ENCODE data around the gene HEXIM2.

HEXIM2 gene

GRCh38 chr17:45161288-45162024 lies at the start of gene HEXIM2:
Gene HEXIM2, plus strand, starts transcription at chr17:45161875. Its CDS starts 919 bp downstream, at chr17:45162794.
- Histone ChIP-seq H3K4me2 (ENCODE audit: low read depth, low read length, poor library complexity, severe bottlenecking) (peak within 1 kb of the TSS; percentile 91), H2AFZ (ENCODE audit: low read depth, low read length, severe bottlenecking) (peak within 1 kb of the TSS; percentile 37), H3K9me2 (replicated peaks; ENCODE audit: insufficient read depth, low read length) (no peaks in the 10 kb centered on the region), H3K27me3 (ENCODE audit: low read length) (no peaks in the 10 kb centered on the region), H3K27ac (ENCODE audit: low read depth, low read length) (peak within 1 kb of the TSS; percentile 74), H4K20me1 (ENCODE audit: low read depth, low read length) (no peaks in the 10 kb centered on the region), H3K9ac (ENCODE audit: low read length) (peak within 1 kb of the TSS; percentile 96), H3K36me3 (ENCODE audit: low read length) (no peaks in the 10 kb centered on the region), H3K4me3 (ENCODE audit: insufficient read depth, low read length, poor library complexity, severe bottlenecking) (peak within 1 kb of the TSS; percentile 82), H3F3A (ENCODE audit: insufficient read depth) (peaks cover 14% of the 10 kb centered on the region), H3K9me3 (ENCODE audit: insufficient read depth, low read length) (no peaks in the 10 kb centered on the region), H3K79me2 (ENCODE audit: insufficient read depth, low read length) (peaks cover 16% of the 10 kb centered on the region)
- TF ChIP-seq EZH2phosphoT487 (conservative IDR thresholded peaks at IDR 0.05; ENCODE audit: low read length) (no peak), CTCF (IDR thresholded peaks at IDR 0.05; ENCODE audit: insufficient read depth, low read length, poor library complexity, severe bottlenecking) (no peak)

- H2AFZ ChIP-seq (ENCODE audit: low read depth, low read length, severe bottlenecking) = no peak overlapping the region
- no peaks in the 10 kb centered on the region for H3K36me3 ChIP-seq (ENCODE audit: low read length)
- no peak for TF ChIP-seq EZH2phosphoT487 (conservative IDR thresholded peaks at IDR 0.05; ENCODE audit: low read length)
- no peak for TF ChIP-seq CTCF (IDR thresholded peaks at IDR 0.05; ENCODE audit: insufficient read depth, low read length, poor library complexity, severe bottlenecking)
- H3K9me3 ChIP-seq (ENCODE audit: insufficient read depth, low read length) = no peaks in the 10 kb centered on the region
- H3K4me3 ChIP-seq (ENCODE audit: insufficient read depth, low read length, poor library complexity, severe bottlenecking) = no peak overlapping the region
- no peak overlapping the region for H3K27ac ChIP-seq (ENCODE audit: low read depth, low read length)
- H3K9me2 ChIP-seq (replicated peaks; ENCODE audit: insufficient read depth, low read length) = no peaks in the 10 kb centered on the region
- no peaks in the 10 kb centered on the region for H3K79me2 ChIP-seq (ENCODE audit: insufficient read depth, low read length)
- H4K20me1 ChIP-seq (ENCODE audit: low read depth, low read length) = no peaks in the 10 kb centered on the region
- H3K27me3 ChIP-seq (ENCODE audit: low read length) = no peaks in the 10 kb centered on the region
- H3F3A ChIP-seq (ENCODE audit: insufficient read depth) = no peaks in the 10 kb centered on the region
- H3K9ac ChIP-seq (ENCODE audit: low read length) = no peak overlapping the region
- H3K4me2 ChIP-seq (ENCODE audit: low read depth, low read length, poor library complexity, severe bottlenecking) = no peak overlapping the region
Measured at GRCh38 chr17:45112559-45113423, 48.9 kb upstream of the HEXIM2 start.

GRCh38 chr17:45113424-45113754 lies 48.3 kb upstream of the HEXIM2 start:
- TF ChIP-seq CTCF (IDR thresholded peaks at IDR 0.05; ENCODE audit: insufficient read depth, low read length, poor library complexity, severe bottlenecking) = no peak
- no peak for TF ChIP-seq EZH2phosphoT487 (conservative IDR thresholded peaks at IDR 0.05; ENCODE audit: low read length)

More at GRCh38 chr17:45113424-45113754, 48.3 kb upstream of the HEXIM2 start:
- no peak overlapping the region for H3K27ac ChIP-seq (ENCODE audit: low read depth, low read length)
- H3K4me2 ChIP-seq (ENCODE audit: low read depth, low read length, poor library complexity, severe bottlenecking) = no peak overlapping the region
- H3K9ac ChIP-seq (ENCODE audit: low read length) = no peak overlapping the region
- no peak overlapping the region for H3K4me3 ChIP-seq (ENCODE audit: insufficient read depth, low read length, poor library complexity, severe bottlenecking)
- H3F3A ChIP-seq (ENCODE audit: insufficient read depth) = no peaks in the 10 kb centered on the region
- no peaks in the 10 kb centered on the region for H4K20me1 ChIP-seq (ENCODE audit: low read depth, low read length)
- no peaks in the 10 kb centered on the region for H3K27me3 ChIP-seq (ENCODE audit: low read length)
- no peak overlapping the region for H2AFZ ChIP-seq (ENCODE audit: low read depth, low read length, severe bottlenecking)
- no peaks in the 10 kb centered on the region for H3K79me2 ChIP-seq (ENCODE audit: insufficient read depth, low read length)
- no peaks in the 10 kb centered on the region for H3K36me3 ChIP-seq (ENCODE audit: low read length)
- no peaks in the 10 kb centered on the region for H3K9me2 ChIP-seq (replicated peaks; ENCODE audit: insufficient read depth, low read length)
- no peaks in the 10 kb centered on the region for H3K9me3 ChIP-seq (ENCODE audit: insufficient read depth, low read length)
